GF-D8 (cell line): ENCODE results near the gene DENND1A.

Experiments
- DNase-seq: peaks from one replicate; lab custom pipeline; 2025; lab: John Stamatoyannopoulos, UW

Gene DENND1A

DNA sequence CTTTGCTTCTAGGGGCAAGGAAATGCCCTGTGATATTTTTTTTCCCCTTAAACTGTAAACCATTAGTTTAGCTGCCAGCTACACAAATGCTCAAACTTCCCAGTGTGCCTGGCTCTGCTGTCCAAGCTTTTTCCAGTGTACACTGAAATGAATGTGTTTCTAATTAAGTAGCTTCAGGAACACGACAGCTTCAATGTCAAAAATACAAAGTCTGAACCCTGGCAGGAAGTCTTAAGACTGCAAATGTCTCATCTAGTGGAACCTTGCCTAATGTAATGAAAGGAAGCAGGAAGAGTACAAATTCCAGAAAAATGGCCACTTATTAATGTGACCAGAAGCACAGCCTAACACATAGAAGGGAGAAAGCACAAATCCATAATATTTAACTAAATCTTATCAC lies 318.7 kb downstream of the DENND1A start:
- DNase-seq: no peak

DNA sequence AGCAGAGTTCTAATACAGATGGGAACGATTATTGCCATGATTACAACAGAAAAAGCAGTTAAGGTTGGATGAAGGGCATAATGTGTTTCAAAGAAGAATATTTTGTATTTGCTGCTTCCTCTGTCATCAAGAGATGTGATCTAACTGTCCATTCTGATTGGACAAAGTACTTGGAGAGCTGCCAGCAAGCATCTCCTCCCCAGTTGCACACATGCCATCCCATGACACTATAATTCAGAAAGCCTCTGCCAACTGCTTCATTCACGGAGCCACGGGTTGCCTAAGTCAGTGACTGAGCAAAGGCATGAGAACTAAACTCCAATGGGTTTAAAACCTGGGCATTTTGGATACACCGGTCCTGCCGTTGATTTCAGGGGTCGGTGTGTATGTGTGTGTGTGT lies 320.1 kb downstream of the DENND1A start:
- no peak for DNase-seq

DNA sequence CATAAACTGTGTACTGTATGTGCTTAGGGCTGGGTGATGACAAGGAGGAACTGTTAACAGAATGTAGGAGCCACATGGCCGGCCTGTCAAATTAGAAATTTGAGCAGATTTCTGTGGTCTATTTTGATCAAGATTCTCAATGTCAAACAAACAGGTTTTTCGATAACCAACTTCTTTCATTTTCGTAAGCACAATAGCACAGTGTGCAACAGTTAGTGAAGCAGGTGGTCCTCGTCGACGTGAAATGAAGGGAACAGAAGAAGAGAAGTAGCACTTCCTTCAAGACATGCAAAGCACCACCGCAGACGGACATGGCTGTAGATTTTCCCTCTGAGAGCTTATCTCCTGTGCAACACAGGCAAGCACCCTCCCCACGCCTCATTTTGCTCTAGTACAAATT lies 321.8 kb downstream of the DENND1A start:
- DNase-seq: no peak

DNA sequence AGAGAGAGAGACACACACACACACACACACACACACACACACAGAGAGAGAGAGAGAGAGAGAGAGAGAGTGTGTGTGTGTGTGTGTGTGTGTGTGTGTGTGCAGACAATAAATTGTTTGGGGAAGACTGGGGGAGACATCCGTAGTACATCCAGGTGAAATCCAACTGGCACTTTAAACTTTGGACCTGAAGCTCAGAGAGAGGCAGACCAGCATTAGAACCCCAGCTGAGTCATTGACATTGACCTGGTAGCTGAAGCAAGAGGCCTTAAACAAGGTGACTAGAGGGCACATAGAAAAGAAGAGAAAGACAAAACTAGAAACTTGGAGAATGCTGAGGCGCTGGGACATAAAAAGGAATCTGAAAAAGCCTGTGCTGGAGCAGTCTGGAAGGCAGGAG lies 322.4 kb downstream of the DENND1A start:
- DNase-seq: no peak

DNA sequence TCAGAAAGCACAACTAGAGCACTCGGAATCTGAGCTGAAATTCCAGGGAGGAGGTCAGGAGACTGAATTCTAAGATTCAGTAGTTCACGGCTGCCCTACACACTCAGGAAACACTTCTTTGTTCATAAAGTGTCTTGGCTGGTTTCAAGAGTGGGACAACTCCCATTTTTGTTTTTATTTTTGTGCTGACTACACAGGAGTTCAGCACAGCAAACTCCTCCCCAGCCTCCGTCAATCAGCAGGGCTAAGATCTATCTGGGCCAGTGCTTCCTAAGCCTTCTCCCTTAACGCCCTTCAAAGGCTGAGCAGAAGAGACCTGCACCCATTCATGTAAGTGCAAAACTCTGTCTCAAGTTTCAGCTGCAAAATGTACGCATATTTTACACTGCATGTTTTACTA lies 323.8 kb downstream of the DENND1A start:
- no peak for DNase-seq

DNA sequence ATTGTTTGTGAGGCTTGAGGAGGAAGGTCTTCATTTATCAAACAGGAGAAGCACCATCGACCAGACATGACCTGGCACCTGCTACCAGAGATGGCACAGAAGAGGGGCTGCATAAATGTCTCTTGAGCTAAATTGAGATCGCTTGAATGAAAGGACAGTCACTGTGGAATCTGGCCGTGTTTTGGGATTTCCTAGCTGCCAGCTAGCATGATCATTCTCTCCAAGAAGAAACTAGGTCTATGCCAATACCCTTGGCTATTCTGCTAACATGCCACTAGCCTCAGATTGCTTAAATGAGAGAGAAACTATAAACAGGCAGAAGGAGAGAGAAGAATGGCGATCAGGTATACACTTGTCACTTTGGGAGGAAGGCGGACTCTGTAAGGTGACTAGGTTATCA lies 324.6 kb downstream of the DENND1A start:
- DNase-seq: no peak

DNA sequence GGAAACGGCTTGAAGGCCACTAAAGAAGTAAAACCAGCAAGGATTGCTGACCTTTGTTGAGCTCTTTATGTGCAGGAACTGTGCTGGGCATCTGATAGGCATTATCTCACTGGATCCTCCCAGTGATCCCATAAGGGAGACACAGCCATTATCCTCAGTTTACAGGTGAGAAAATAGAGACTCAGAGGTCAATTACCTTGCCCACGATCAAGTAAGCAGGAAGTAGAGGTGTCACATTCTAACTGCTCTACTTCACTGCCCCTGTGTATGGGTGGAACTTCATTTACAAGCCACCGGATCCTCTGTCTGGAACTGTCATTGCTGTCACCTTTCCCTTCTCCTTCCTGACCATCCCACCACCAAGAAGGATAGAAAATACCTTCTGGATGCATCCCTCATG lies 325.1 kb downstream of the DENND1A start:
- no peak for DNase-seq

DNA sequence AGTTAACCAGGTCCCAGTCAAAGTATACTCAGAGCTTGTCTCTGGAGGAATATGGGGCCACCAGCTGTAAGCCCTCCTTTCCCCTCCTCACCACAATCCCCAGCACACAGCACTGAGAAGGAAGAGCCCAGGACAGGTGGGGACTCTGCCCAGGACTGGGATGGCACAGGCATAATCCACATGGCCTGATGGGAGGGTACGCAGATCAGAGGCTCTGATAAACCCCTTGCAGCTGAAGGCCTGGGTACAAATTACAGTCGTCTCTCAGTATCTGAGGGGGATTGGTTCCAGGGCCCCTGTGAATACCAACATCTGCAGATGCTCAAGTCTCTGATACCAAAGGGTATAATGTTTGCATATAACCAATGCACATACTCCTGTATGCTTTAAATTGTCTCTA lies 328.1 kb downstream of the DENND1A start:
- no peak for DNase-seq

DNA sequence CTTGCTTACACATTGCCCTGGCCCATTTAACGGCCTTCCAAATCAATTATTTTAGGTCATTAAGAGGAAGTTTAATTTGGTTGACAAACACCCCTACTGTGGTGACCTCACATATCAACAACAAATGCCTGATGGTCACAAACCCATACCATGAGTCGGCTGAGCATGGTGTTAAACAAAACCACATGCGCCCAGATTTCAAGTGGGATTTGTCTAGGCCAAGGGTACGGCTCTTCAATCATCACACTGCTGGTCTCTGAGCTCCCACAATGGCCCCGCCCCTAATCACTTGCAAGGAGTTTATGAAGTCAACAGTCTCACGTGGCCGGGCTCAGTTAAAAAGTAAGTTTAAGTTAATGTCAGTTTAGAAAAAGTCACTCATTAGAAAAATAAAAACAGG lies 330.1 kb downstream of the DENND1A start:
- DNase-seq: no peak

DNA sequence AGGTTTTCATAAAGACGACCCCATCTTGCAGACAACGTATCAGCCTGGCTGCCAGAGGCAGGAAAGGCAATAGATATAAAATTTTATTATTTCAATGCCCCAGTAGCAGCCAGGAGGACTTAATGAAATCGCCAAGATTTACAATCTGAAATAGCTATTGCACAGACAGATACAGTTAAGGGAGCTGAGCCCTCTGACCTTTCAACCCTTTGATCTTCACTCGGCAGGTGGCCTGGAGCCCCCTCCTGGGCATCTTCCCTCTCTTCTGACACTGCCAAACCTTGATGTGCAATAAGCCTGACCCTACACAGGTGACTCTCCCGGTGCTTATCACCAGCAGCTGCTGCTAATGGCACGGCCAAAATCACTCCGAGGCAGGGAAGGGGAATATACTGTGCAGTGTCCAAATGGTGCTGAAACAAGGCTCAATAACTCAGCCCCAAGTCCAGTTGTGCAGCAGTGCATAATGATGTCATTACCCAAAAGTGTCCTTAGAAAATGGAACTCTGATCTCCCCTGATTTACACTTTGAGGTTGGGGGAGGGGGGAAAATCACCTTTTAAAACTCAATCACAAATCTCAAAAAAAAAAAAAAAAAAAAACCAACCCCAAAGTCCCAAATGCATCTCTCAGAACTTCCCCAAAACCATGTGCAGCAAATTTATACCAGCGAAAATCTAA lies 331.9 kb downstream of the DENND1A start:
- no peak for DNase-seq

DNA sequence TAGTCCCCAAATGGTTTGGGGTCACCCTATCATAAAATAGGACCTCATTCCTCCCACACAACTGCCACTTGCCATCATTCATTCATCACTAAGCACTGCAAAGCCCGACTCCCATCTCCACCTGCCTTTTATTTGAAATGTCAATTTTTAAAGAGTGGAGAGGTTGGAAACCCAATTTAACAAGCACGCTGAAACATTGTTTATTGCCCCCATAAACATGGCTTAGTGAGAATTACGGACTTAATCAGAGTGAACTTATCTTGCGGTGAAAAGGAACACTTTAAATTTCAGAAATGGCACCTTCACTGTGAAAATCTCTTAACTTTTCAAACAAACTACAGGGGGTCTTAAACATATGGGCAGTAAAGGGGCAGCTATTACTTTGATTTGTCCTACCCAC lies 332.9 kb downstream of the DENND1A start:
- DNase-seq: no peak

DNA sequence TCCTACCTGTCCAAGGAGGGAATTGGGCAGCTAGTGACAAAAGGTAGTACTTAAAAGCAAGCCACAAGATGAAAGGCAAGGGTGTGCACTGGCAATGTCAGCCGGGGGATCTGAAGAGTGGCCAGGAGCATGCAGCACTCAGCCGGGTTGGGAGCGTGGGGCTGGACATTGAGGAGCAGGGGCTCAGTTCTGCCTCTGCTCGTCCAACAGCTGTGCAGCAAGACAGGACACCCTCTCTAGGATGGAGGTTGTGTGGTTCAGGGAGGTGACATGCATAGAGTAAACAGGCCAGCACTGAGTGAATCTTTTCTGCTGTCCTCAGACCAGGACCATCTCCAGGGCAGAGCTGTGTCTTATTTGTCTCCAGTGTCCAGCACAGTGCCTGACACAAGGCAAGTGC lies 338.6 kb downstream of the DENND1A start:
- DNase-seq: no peak

DNA sequence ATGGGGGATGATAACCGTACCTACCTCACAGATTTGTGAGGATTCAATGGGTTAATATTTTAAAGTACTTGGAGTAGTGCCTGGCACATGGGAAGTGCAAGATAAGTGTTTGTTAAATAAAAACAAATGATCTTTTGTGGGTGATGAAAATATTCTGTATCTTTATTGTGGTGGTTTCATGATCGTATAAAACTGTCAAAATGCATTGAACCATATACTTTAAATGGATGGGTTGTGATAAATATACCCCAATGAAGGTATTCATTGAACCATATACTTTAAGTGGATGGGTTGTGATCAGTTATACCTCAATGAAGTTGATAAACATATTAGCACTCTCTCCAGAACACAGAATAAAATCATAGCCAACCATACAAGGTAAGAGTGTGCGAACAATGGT lies 339.4 kb downstream of the DENND1A start:
- DNase-seq: no peak

DNA sequence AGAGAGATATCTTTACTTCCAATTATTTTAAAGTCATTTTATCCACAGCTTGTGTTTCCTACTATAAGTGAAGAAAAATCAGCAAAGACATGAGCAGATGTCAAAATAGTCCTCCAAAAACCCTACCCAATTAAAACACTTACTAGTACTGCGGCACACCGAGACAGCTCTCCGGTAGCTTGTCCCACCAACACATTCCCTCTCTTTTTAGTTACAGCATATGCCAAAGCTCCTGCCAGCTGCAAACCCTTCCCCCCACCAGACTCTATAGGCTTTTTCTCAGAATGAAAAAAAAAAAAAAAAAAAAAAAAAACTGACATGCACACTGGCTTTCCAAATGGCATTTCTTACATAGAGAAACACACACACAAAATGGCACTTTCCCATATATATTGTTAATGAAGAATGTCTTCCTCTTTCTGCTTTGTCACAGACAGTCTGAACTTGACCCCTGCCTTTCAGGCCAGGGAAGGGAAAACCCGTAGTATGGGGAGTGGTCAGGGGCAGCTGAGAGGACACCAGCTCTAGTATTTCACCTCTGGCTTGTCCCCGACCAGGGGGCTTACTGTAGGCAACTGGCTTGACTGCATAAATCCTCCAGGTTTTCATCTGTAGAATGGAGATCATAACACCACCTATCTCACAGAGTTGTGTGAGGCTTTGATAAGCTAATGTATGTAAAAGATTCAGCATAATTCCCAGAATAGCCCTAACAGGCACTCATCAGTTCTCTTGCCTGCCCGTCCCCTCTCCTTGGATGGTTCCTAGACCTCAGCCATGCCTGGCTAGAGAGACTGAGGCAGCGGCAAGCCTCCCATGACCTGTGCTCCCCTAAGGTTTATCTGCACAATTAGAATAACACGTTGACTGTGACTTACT lies 340.3 kb downstream of the DENND1A start:
- DNase-seq: no peak

DNA sequence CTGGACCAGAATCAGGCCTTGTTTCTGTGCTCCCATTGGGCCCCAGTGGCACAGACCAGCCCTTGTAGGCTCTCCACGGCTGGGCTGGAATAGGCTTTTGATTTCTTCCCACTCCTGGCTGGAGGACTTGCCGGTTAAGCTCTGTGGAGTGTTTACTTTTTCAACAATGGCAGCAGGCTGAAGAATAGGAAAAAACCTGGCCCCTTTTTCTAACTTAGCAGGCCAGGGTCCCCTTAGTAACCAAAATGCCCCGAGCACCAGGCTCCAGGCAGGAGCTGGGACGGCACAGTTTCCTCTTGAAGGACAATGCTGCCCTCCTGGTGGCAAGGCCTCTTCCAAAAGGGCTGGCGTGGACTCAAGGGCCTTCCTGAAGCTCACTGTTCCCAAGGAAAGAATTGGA lies 343.7 kb downstream of the DENND1A start:
- DNase-seq: no peak

DNA sequence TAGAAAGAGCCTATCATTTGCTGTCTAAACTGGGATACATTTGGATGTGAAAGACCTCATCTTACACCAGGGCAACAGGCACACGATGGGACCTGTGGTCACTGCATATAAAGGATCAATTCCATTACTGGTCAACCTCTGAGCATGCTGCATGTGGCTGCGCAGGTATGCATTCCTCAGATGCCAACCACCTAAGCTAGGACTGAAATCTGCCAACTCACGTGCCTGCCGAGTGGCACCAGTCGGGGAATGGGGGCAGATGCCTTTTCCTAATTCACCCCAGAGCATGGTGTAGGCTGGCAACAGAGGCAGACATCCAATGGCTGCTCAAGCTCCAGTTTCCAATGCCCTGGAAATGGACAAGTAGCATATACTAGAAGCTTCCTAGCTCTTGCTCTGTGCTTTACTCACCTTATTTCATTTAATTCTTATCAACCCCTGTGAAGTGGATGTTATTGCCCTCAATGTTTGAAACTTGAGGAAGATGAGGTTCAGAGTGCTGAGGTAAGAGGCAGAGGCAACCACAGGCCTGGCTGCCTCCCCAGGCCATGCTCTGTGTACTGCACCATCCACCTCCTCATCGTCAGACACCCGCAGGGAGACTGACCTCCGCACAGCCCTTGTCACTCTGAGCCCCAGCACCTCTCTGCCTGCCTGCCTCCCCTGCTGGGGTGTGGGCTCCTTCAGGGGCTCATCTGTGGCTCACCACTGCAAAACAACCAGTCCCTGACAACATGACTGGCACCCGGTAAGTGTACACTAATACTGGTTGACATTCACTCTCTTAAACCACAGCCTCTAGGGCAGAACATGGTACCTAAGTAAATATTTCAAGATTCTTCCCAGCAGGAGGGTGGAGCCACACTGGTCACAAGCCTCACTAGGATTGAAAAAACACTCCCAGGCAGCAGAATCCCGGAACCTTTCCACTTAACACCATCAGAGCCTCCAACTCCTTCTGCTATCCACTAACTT lies 345.4 kb downstream of the DENND1A start:
- DNase-seq: no peak

DNA sequence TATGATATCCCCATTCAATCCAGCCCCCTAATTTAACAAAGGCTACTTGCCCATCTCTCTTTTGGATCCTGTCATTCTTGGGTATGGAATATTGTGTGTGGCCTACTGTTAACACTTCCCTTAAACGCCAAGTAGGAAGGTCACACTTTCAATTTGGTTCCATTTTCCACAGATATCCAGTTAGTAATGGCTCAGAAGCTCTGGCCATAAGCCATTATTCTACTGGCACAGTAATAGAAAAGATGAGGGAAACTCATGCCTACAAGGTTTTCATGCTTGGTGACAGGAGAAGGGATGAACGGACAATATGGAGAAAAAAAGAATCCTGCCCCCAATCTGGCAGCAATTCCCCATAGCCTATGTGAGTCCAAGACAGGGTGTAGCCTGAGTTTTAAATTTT lies 346.3 kb downstream of the DENND1A start:
- DNase-seq: no peak

DNA sequence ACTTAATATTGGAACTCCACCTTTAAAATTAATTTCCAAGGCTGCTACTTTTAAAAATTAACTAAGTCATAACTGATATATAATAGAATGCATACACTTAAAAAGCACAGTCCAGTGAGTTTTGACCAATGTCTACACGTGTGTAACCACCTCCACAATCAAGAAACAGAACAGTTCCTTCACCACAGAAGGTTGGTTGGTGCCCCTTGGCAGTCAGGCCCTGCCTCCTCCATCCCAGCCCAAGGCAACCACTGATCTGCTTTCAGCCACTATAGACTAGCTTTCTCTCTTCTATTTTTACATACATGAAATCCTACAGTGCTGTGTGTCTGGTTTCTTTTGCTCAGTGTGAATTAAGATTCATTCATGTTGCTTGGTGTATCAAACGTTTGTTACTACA lies 358.7 kb downstream of the DENND1A start:
- no peak for DNase-seq

DNA sequence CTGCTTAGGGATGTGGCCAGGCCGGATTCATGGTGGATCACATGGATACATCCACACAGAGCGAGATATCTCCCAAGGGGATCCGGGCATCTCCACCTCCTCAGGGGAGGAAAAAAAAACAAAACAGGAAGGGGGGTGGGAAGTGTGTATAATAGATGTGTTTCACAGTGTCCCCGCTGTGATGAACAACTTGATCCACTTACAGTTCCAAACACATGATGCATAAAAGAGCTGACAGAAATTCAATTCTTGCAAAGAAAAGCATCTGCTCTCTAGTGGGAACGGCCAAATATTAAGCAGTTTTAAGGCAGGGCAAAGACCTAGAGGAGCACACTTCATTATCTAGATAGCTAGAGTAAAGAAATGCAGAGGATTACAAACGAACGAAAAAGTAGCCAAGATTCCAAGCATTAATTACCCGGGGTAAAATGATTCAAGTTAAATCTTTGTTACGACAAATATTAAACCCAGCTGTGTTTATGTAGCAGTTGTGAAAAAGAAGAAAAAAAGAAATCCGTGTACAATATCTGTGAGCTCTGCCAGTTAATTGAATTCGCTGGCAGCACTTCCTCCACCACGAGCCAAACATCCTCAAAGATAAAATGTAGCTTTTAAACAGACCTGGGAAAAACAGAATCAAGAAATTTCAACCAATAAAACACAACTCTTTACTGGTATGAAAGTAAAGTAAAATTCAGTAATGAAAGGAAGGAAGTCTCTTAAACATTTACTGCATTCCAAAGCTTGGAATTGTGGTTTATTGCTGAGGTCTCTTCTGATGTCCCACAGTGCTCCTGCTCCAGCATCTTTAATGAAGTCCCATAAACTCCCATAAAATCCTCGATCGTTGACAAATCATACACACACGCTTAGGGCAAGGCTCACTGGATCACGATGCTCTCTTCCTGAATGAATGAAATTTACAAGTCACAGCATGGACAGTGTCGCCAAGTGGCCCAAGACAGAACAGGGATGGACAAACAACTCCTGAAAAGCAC lies 360.9 kb downstream of the DENND1A start:
- no peak for DNase-seq

DNA sequence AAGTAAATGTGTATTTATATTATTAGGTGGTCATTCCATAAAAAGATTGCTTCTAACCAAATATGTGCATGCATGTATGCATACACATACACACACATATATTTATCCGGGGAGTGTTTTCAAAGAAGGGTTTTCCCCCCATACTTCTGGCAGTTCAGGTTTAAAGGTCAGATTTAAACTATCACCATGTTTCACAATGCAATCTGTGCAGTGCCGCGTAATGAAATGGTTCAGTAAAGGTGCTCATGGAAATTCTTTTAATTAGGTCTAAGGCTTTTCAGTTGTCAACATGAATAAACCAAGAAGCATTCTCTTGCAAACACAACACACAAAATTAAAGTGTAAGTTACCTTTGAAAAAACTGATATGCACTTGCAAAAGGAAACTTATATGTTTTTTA lies 362.9 kb downstream of the DENND1A start:
- DNase-seq: no peak

DNA sequence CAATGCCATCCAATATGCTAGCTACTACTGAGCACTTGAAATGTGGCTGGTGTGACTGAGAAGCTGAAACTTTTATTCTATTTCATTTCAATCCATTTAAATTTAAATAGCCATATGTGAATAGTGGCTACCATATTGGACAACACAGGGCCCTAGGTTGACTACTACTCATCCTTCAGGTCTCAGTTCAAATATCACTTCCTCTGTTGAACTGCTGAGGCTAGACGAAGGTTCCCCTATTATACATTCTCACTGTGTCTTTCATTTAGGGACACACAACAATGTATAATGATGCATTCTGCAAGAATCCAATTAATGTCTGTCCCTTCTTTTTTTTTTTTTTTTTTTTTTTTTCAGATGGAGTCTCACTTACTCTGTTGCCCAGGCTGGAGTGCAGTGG lies 365.3 kb downstream of the DENND1A start:
- no peak for DNase-seq
